PFSK-1 (cell line): ENCODE data around the gene GAP43.

Source experiments
- FOXP2 ChIP-seq: optimal IDR thresholded peaks from 2 replicates; pipeline ENCODE3; 2011; ENCODE audit warnings: borderline replicate concordance, control low read depth, inconsistent platforms; ENCODE audit not compliant: insufficient read depth; ENCODE audit errors: extremely low read length, extremely low read depth
- POLR2AphosphoS5 ChIP-seq: IDR thresholded peaks from 2 replicates; pipeline ENCODE4 v1.6.1; 2012; ENCODE audit warnings: low read depth, mild to moderate bottlenecking, control low read depth, low read length, moderate library complexity
- REST ChIP-seq, 2 experiments: IDR thresholded peaks; 2 replicates each; pipeline versions ENCODE4 v1.6.1 to v1.8.0; 2011 to 2012; ENCODE audit warnings: low read depth in 2 of 2, low read length in 2 of 2, control low read depth in 1 of 2, inconsistent platforms in 1 of 2, mild to moderate bottlenecking in 1 of 2, moderate library complexity in 1 of 2; ENCODE audit not compliant: insufficient read depth in 1 of 2
- SIN3A ChIP-seq: IDR thresholded peaks from 2 replicates; pipeline ENCODE4 v1.6.1; 2012; ENCODE audit warnings: mild to moderate bottlenecking, low read length, moderate library complexity, borderline replicate concordance; ENCODE audit not compliant: insufficient read depth
- TAF1 ChIP-seq: IDR thresholded peaks from 2 replicates; pipeline ENCODE4 v1.6.1; 2012; ENCODE audit warnings: low read length, control low read depth, borderline replicate concordance; ENCODE audit not compliant: insufficient read depth

DNA sequence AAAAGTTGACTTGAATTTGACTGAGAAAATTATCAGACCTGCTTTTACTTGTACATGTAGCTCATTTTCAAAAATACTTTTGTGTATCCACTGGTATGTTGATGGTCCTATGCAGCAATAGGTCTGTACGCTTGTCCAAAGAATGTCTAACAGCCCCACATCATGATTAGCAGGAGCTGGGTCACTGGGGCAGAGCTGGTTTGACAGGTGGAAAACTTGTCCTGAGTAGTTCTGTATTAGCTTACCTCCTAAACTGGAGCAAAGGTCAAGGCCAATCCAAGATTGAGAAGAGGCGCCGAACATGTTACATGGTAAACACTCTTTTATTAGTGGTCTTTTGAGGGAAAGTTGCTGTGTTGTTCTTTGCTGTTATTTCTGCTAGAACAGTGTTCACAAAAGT lies 50.6 kb downstream of the GAP43 start:
- TF ChIP-seq POLR2AphosphoS5 (no peak), SIN3A (no peak), TAF1 (no peak), REST (IDR thresholded peaks at IDR 0.05; ENCODE audit: insufficient read depth in 1 of 2, low read depth in 2 of 2, low read length in 2 of 2) (no peak), FOXP2 (no peak)
